SK-N-SH treated with all-trans-retinoic acid at 6 μM for 48 hours (cell line): ENCODE measurements around the gene NAMPT.
"Not testable (repeated sequence)": the region's sequence is repeated elsewhere in the genome, so short reads cannot be mapped to it uniquely, and the experiment has no call there.

Experiments
- ATAC-seq: fragments of 200-7000 bp; cut with Tn5 transposase; 3 replicates; pipeline ENCODE4 v1.9.1; 2020; ENCODE audit warnings: mild to moderate bottlenecking, moderate library complexity
- ARNTL ChIP-seq: fragments of 450-650 bp; formaldehyde crosslinking; IDR thresholded peaks from 2 replicates; pipeline ENCODE4 v1.5.0; 2020; ENCODE audit warnings: low read depth, mild to moderate bottlenecking, moderate library complexity, borderline replicate concordance
- CREB5 ChIP-seq: fragments of 250-450 bp; sonication (Bioruptor Pico); IDR thresholded peaks from 2 replicates; pipeline ENCODE4 v1.5.1; 2020; ENCODE audit warnings: low read depth, mild to moderate bottlenecking, moderate library complexity
- CSDC2 ChIP-seq: fragments of 250-450 bp; sonication (Bioruptor Pico); IDR thresholded peaks from 2 replicates; pipeline ENCODE4 v1.5.0; 2020; ENCODE audit warnings: mild to moderate bottlenecking, moderate library complexity
- CSRNP3 ChIP-seq: fragments of 250-450 bp; sonication (Bioruptor Pico); IDR thresholded peaks from 2 replicates; pipeline ENCODE4 v1.5.1; 2021; ENCODE audit warnings: mild to moderate bottlenecking, moderate library complexity
- ESRRG ChIP-seq: fragments of 250-450 bp; sonication (Bioruptor Pico); IDR thresholded peaks from 2 replicates; pipeline ENCODE4 v1.6.1; 2021; ENCODE audit warnings: mild to moderate bottlenecking
- GLIS3 ChIP-seq: fragments of 250-450 bp; sonication (Bioruptor Pico); IDR thresholded peaks from 2 replicates; pipeline ENCODE4 v1.5.0; 2020; ENCODE audit warnings: mild to moderate bottlenecking, moderate library complexity
- ISL1 ChIP-seq: fragments of 250-450 bp; sonication (Bioruptor Pico); IDR thresholded peaks from 2 replicates; pipeline ENCODE4 v2.1.2; 2022; ENCODE audit warnings: mild to moderate bottlenecking, moderate library complexity
- OSR1 ChIP-seq: fragments of 250-450 bp; sonication (Bioruptor Pico); IDR thresholded peaks from 2 replicates; pipeline ENCODE4 v1.8.0; 2022; ENCODE audit warnings: moderate library complexity, mild to moderate bottlenecking, inconsistent platforms
- PATZ1 ChIP-seq: fragments of 250-450 bp; sonication (Bioruptor Pico); IDR thresholded peaks from 2 replicates; pipeline ENCODE4 v1.8.0; 2020; ENCODE audit warnings: mild to moderate bottlenecking, moderate library complexity, borderline replicate concordance
- POU6F1 ChIP-seq: fragments of 250-450 bp; sonication (Bioruptor Pico); IDR thresholded peaks from 2 replicates; pipeline ENCODE4 v1.8.0; 2021; ENCODE audit warnings: low read depth, mild to moderate bottlenecking, moderate library complexity, borderline replicate concordance
- PPARA ChIP-seq: fragments of 250-450 bp; sonication (Bioruptor Pico); IDR thresholded peaks from 2 replicates; pipeline ENCODE4 v1.5.0; 2020; ENCODE audit warnings: mild to moderate bottlenecking, borderline replicate concordance
- RARB ChIP-seq: fragments of 250-450 bp; sonication (Bioruptor Pico); IDR thresholded peaks from 2 replicates; pipeline ENCODE4 v1.8.0; 2021; ENCODE audit warnings: mild to moderate bottlenecking, moderate library complexity
- SNAI2 ChIP-seq: fragments of 250-450 bp; sonication (Bioruptor Pico); IDR thresholded peaks from 2 replicates; pipeline ENCODE4 v1.5.0; 2020; ENCODE audit warnings: mild to moderate bottlenecking, moderate library complexity
- TCF4 ChIP-seq: fragments of 250-450 bp; sonication (Bioruptor Pico); IDR thresholded peaks from 2 replicates; pipeline ENCODE4 v1.8.0; 2021; ENCODE audit warnings: mild to moderate bottlenecking, moderate library complexity, borderline replicate concordance
- TOX ChIP-seq: fragments of 250-450 bp; sonication (Bioruptor Pico); IDR thresholded peaks from 2 replicates; pipeline ENCODE4 v1.8.0; 2021; ENCODE audit warnings: mild to moderate bottlenecking, moderate library complexity, borderline replicate concordance
- TSHZ2 ChIP-seq: fragments of 250-450 bp; sonication (Bioruptor Pico); IDR thresholded peaks from 2 replicates; pipeline ENCODE4 v1.5.0; 2020; ENCODE audit warnings: mild to moderate bottlenecking, moderate library complexity
- ZC3H10 ChIP-seq: fragments of 250-450 bp; sonication (Bioruptor Pico); IDR thresholded peaks from 2 replicates; pipeline ENCODE4 v1.5.1; 2021; ENCODE audit warnings: mild to moderate bottlenecking, moderate library complexity
- ZFP3 ChIP-seq: fragments of 250-450 bp; sonication (Bioruptor Pico); IDR thresholded peaks from 2 replicates; pipeline ENCODE4 v1.5.0; 2020; ENCODE audit warnings: mild to moderate bottlenecking, moderate library complexity
- ZFP30 ChIP-seq: fragments of 450-650 bp; formaldehyde crosslinking; IDR thresholded peaks from 2 replicates; pipeline ENCODE4 v1.5.0; 2022; ENCODE audit warnings: mild to moderate bottlenecking, moderate library complexity
- ZNF70 ChIP-seq: fragments of 450-650 bp; formaldehyde crosslinking; IDR thresholded peaks from 2 replicates; pipeline ENCODE4 v1.5.0; 2020; ENCODE audit warnings: mild to moderate bottlenecking, moderate library complexity
- ZNF8 ChIP-seq: fragments of 450-650 bp; formaldehyde crosslinking; IDR thresholded peaks from 2 replicates; pipeline ENCODE4 v1.5.0; 2020; ENCODE audit warnings: mild to moderate bottlenecking, moderate library complexity

Gene NAMPT

GRCh38 chr7:106298155-106298554 is 13.4 kb upstream of the NAMPT start:
- not testable (repeated sequence) for ATAC-seq

GRCh38 chr7:106294334-106294733 is 9.6 kb upstream of the NAMPT start:
- TF ChIP-seq ZFP30 (CRISPR knock-in tag) = no peak
- no peak for TF ChIP-seq ZNF8 (CRISPR knock-in tag)
- no peak for TF ChIP-seq ARNTL (CRISPR knock-in tag)
- no peak for TF ChIP-seq RARB (CRISPR knock-in tag)
- TF ChIP-seq CSDC2 = no peak
- TF ChIP-seq CSRNP3 (CRISPR knock-in tag) = no peak
- TF ChIP-seq ESRRG (CRISPR knock-in tag) = no peak
- no peak for TF ChIP-seq GLIS3 (CRISPR knock-in tag)

GRCh38 chr7:106291247-106291646 is 6.5 kb upstream of the NAMPT start:
- no peak for ATAC-seq
- no peak for TF ChIP-seq CSDC2
- TF ChIP-seq TSHZ2 (CRISPR knock-in tag) = no peak
- TF ChIP-seq ESRRG (CRISPR knock-in tag) = no peak
- no peak for TF ChIP-seq OSR1 (CRISPR knock-in tag)
- no peak for TF ChIP-seq ZNF70 (CRISPR knock-in tag)
- no peak for TF ChIP-seq CREB5 (CRISPR knock-in tag)
- no peak for TF ChIP-seq SNAI2 (CRISPR knock-in tag)
- TF ChIP-seq ISL1 (CRISPR knock-in tag) = no peak
- no peak for TF ChIP-seq ARNTL (CRISPR knock-in tag)
- no peak for TF ChIP-seq GLIS3 (CRISPR knock-in tag)
- no peak for TF ChIP-seq TOX (CRISPR knock-in tag)
- TF ChIP-seq PPARA (CRISPR knock-in tag) = no peak
- TF ChIP-seq RARB (CRISPR knock-in tag) = no peak
- TF ChIP-seq TCF4 (CRISPR knock-in tag) = no peak
- TF ChIP-seq POU6F1 (CRISPR knock-in tag) = no peak

More at GRCh38 chr7:106294334-106294733, 9.6 kb upstream of the NAMPT start:
- no peak for ATAC-seq

- TF ChIP-seq POU6F1 (CRISPR knock-in tag) (no peak), RARB (CRISPR knock-in tag) (no peak), TCF4 (CRISPR knock-in tag) (no peak), CSDC2 (no peak), PATZ1 (CRISPR knock-in tag) (no peak), ZFP3 (no peak), TOX (CRISPR knock-in tag) (no peak), TSHZ2 (CRISPR knock-in tag) (no peak), ZNF70 (CRISPR knock-in tag) (no peak), ZC3H10 (CRISPR knock-in tag) (no peak), GLIS3 (CRISPR knock-in tag) (no peak)
- ATAC-seq = no peak
Observed at GRCh38 chr7:106290319-106290718, 5.5 kb upstream of the NAMPT start.
